Measurements from ENCODE around the gene INHBE.
A peak's percentile ranks its signal among the peaks of the same experiment; 100 is the strongest.

Gene INHBE

DNA sequence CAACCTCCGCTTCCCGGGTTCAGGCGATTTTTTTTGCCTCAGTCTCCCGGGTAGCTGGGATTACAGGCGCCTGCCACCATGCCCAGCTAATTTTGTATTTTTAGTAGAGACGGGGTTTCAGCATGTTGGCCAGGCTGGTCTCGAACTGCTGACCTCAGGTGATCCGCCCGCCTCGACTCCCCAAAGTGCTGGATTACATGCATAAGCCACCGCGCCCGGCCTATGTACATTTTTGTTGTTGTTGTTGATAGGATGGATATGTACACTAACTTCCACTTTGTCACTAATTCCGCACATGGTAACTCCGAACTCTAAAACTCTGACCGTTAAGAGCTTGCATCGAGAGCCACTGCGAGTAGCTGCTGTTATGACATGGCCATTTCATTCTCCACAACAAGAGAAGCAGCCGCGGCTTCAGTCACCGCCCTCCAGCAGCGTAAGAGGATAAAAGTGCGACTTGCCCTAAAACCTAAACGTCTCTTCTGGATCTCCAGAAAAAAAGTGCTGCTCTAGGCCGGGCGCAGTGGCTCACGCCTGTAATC, 32.0 kb downstream of the INHBE start:
- H3K79me2 ChIP-seq (ENCODE audit: insufficient read depth, low read depth): peaks cover 37% of the 10 kb centered on the region
- H2AFZ ChIP-seq (ENCODE audit: low read depth): peak overlapping the region; percentile 48; the same call in 1 of the 2 replicates
- peaks cover 27% of the 10 kb centered on the region; the same call in 1 of the 2 replicates for H3K36me3 ChIP-seq (ENCODE audit: insufficient read depth)
- peaks cover 27% of the 10 kb centered on the region for H3K4me1 ChIP-seq (ENCODE audit: low read depth, poor library complexity, severe bottlenecking)
- H3K4me3 ChIP-seq (IDR thresholded peaks at IDR 0.05; ENCODE audit: insufficient read depth, low read depth, low read length): no peak overlapping the region
- TF ChIP-seq, protein P1, sequence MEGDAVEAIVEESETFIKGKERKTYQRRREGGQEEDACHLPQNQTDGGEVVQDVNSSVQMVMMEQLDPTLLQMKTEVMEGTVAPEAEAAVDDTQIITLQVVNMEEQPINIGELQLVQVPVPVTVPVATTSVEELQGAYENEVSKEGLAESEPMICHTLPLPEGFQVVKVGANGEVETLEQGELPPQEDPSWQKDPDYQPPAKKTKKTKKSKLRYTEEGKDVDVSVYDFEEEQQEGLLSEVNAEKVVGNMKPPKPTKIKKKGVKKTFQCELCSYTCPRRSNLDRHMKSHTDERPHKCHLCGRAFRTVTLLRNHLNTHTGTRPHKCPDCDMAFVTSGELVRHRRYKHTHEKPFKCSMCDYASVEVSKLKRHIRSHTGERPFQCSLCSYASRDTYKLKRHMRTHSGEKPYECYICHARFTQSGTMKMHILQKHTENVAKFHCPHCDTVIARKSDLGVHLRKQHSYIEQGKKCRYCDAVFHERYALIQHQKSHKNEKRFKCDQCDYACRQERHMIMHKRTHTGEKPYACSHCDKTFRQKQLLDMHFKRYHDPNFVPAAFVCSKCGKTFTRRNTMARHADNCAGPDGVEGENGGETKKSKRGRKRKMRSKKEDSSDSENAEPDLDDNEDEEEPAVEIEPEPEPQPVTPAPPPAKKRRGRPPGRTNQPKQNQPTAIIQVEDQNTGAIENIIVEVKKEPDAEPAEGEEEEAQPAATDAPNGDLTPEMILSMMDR (conservative IDR thresholded peaks at IDR 0.05; ENCODE audit: low read depth, low read length): no peak
- H3K27ac ChIP-seq: no peak overlapping the region
- no peak overlapping the region for H3K9ac ChIP-seq
- no peaks in the 10 kb centered on the region for H4K20me1 ChIP-seq (ENCODE audit: insufficient read depth)
- peak overlapping the region; percentile 21; the same call in 1 of the 2 replicates for H3K4me2 ChIP-seq
- H3K27me3 ChIP-seq (ENCODE audit: insufficient read depth, low read depth): peaks cover under 1% of the 10 kb centered on the region; the same call in 1 of the 2 replicates

DNA sequence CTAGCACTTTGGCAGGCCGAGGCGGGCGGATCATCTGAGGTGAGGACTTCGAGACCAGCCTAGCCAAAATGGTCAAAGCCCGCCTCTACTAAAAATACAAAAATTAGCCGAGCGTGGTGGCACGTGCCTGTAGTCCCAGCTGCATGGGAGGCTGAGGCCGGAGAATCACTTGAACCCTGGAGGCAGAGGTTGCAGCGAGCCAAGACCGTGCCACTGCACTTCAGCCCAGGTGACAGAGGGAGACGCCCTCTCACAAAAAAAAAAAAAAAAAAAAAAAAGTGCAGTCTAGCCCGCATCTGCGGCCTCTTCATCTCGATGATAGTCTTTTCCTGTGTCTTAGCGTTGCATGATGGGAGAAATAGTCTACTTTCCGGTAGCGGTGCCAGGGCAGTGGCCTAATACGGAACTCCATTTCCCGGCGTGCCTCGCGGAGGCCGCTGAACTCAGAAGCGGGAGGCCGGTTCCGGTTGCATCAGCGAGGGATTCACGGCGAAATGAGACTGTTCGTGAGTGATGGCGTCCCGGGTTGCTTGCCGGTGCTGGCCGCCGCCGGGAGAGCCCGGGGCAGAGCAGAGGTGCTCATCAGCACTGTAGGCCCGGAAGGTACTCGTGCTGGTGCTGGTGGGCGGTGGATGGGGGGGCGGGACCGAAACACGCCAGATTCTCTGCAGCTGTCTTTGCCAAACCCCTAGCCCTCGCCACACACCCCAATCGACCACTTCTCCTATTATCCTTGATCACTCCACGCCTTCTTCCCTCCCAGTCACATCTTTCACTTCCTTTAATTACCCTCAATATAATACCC, 32.7 kb downstream of the INHBE start, which contains the start of gene MARS1:
Gene MARS1, plus strand, starts transcription at position 472 of the 805 bp plus-strand sequence. Its CDS starts 23 bp downstream, at position 495.
- Histone ChIP-seq H3K4me3 (IDR thresholded peaks at IDR 0.05; ENCODE audit: insufficient read depth, low read depth, low read length) (peak within 1 kb of the TSS; percentile 92), H3K27ac (peak within 1 kb of the TSS; percentile 41), H3K4me1 (ENCODE audit: low read depth, poor library complexity, severe bottlenecking) (peaks cover 27% of the 10 kb centered on the region), H3K4me2 (peak within 1 kb of the TSS; percentile 77), H2AFZ (ENCODE audit: low read depth) (peak within 1 kb of the TSS; percentile 48; the same call in 1 of the 2 replicates), H3K36me3 (ENCODE audit: insufficient read depth) (peaks cover 27% of the 10 kb centered on the region; the same call in 1 of the 2 replicates), H3K9ac (peak within 1 kb of the TSS; percentile 64), H3K27me3 (ENCODE audit: insufficient read depth, low read depth) (no peaks in the 10 kb centered on the region; the same call in 1 of the 2 replicates), H3K79me2 (ENCODE audit: insufficient read depth, low read depth) (peaks cover 37% of the 10 kb centered on the region), H4K20me1 (ENCODE audit: insufficient read depth) (no peaks in the 10 kb centered on the region)
- TF ChIP-seq, protein P1 (conservative IDR thresholded peaks at IDR 0.05; ENCODE audit: low read depth, low read length): 0 out of 2 replicates have a peak, but pooled peaks have one; percentile 16

DNA sequence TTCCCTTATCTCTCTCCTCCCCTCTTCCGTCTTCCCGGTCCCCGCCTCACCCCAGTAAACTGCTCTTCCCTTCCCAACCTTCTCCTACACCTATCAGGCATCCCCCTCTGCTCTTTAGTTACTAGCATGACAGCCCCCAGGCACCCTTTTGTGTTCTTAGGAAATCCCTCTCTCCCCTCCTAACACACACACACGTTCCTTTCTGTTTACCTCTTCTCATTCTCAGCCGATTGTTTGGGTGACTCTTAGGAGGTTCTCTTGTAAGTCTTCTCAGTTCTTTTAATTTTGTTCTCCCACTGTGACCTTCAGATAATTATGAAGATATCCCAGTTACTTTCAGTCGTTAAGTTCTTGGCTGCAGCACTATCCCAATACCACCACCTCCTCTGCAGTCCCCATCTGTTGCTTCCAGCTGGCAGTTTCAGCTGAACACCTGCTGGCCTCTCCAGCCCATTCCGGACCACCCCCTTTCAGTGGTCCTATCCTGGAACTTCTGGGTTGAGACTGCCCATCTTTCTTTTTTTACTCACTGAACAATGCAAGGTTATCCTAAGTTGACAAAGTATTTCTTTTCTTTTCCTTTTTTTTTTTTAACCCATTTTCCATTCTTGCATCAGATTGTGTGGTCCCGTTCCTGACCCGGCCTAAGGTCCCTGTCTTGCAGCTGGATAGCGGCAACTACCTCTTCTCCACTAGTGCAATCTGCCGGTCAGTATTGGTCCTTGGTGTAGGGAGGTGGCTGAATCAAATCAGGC, 33.5 kb downstream of the INHBE start:
- no peaks in the 10 kb centered on the region for H4K20me1 ChIP-seq (ENCODE audit: insufficient read depth)
- peak overlapping the region; percentile 41 for H3K27ac ChIP-seq
- H3K79me2 ChIP-seq (ENCODE audit: insufficient read depth, low read depth): peaks cover 37% of the 10 kb centered on the region
- peaks cover 27% of the 10 kb centered on the region for H3K4me1 ChIP-seq (ENCODE audit: low read depth, poor library complexity, severe bottlenecking)
- no peaks in the 10 kb centered on the region for H3K27me3 ChIP-seq (ENCODE audit: insufficient read depth, low read depth)
- peak overlapping the region; percentile 38; the same call in 1 of the 2 replicates for H2AFZ ChIP-seq (ENCODE audit: low read depth)
- peaks cover 27% of the 10 kb centered on the region; the same call in 1 of the 2 replicates for H3K36me3 ChIP-seq (ENCODE audit: insufficient read depth)
- H3K4me3 ChIP-seq (IDR thresholded peaks at IDR 0.05; ENCODE audit: insufficient read depth, low read depth, low read length): peak overlapping the region; percentile 92
- TF ChIP-seq, protein P1 (conservative IDR thresholded peaks at IDR 0.05; ENCODE audit: low read depth, low read length): peak; percentile 14; the same call in 1 of the 2 replicates
- H3K4me2 ChIP-seq: peak overlapping the region; percentile 77
- peak overlapping the region; percentile 64 for H3K9ac ChIP-seq

DNA sequence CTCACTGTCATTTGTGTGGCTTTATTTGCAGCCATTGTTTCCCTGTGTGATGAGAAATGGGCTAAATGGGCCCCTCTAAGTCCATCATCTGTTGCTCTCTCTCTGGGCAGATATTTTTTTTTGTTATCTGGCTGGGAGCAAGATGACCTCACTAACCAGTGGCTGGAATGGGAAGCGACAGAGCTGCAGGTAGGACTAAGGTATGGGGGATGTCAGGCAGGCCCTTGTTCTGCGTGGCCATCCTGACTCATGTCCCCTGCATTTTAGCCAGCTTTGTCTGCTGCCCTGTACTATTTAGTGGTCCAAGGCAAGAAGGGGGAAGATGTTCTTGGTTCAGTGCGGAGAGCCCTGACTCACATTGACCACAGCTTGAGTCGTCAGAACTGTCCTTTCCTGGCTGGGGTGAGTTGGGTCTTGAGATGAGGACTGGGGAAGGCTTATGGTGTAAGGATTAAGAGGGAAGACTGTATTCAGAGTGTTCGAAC, 34.1 kb downstream of the INHBE start:
- H3K27me3 ChIP-seq (ENCODE audit: insufficient read depth, low read depth): no peaks in the 10 kb centered on the region
- peaks cover 27% of the 10 kb centered on the region; the same call in 1 of the 2 replicates for H3K36me3 ChIP-seq (ENCODE audit: insufficient read depth)
- H3K79me2 ChIP-seq (ENCODE audit: insufficient read depth, low read depth): peaks cover 37% of the 10 kb centered on the region
- H3K4me2 ChIP-seq: peak overlapping the region; percentile 77
- peak overlapping the region; percentile 64; the same call in 1 of the 2 replicates for H3K9ac ChIP-seq
- H3K27ac ChIP-seq: no peak overlapping the region; the same call in 1 of the 2 replicates
- peaks cover 27% of the 10 kb centered on the region for H3K4me1 ChIP-seq (ENCODE audit: low read depth, poor library complexity, severe bottlenecking)
- TF ChIP-seq, protein P1 (conservative IDR thresholded peaks at IDR 0.05; ENCODE audit: low read depth, low read length): no peak
- no peak overlapping the region for H2AFZ ChIP-seq (ENCODE audit: low read depth)
- H4K20me1 ChIP-seq (ENCODE audit: insufficient read depth): no peaks in the 10 kb centered on the region
- H3K4me3 ChIP-seq (IDR thresholded peaks at IDR 0.05; ENCODE audit: insufficient read depth, low read depth, low read length): peak overlapping the region; percentile 74
